Keratinocyte (primary cell): ENCODE measurements around the gene TNFRSF6B. TPM values are rescaled to one million over a fixed set of nuclear protein-coding genes. Genes with fewer than 3 reads are reported as not detected.
A peak's percentile ranks its signal among the peaks of the same experiment; 100 is the strongest.

Experiments used
- DNase-seq: peaks from one replicate; pipeline ENCODE4 v3.0.0-alpha.2; 2011; ENCODE audit warnings: low read depth, missing footprints, low spot score
- FAIRE-seq: peaks from 2 replicates; lab custom pipeline; 2011; peaks lifted over from hg19 to GRCh38; lab: Jason Lieb, UNC
- H2AFZ ChIP-seq: 2 replicates; pipeline ENCODE4 v1.6.0; 2012; ENCODE audit warnings: low read length, control low read depth, inconsistent platforms; ENCODE audit not compliant: control insufficient read depth
- H3K27ac ChIP-seq: 2 replicates; pipeline ENCODE4 v1.5.1; 2011; ENCODE audit warnings: low read length; ENCODE audit not compliant: control insufficient read depth, insufficient read depth
- H3K27me3 ChIP-seq: 3 replicates; pipeline ENCODE4 v1.6.0; 2011; ENCODE audit warnings: low read length; ENCODE audit not compliant: control insufficient read depth, insufficient read depth; ENCODE audit errors: extremely low read depth
- H3K36me3 ChIP-seq, 2 experiments: 2 replicates in 1 of 2; 3 replicates in 1 of 2; pipeline ENCODE4 v1.5.1; 2011; ENCODE audit warnings: low read length in 2 of 2, mild to moderate bottlenecking in 1 of 2; ENCODE audit not compliant: control insufficient read depth in 2 of 2, insufficient read depth in 2 of 2; ENCODE audit errors: extremely low read depth in 1 of 2
- H3K4me1 ChIP-seq: 3 replicates; pipeline ENCODE4 v1.5.1; 2011; ENCODE audit warnings: low read length; ENCODE audit not compliant: control insufficient read depth, insufficient read depth; ENCODE audit errors: extremely low read depth
- H3K4me2 ChIP-seq: 3 replicates; pipeline ENCODE4 v1.6.0; 2011; ENCODE audit warnings: low read depth, low read length; ENCODE audit not compliant: control insufficient read depth, insufficient read depth; ENCODE audit errors: extremely low read depth
- H3K4me3 ChIP-seq, 3 experiments: fragments of 200-600 bp in 1 of 3; sonication (generic) in 1 of 3; 2 replicates in 2 of 3; 3 replicates in 1 of 3; pipeline ENCODE4 v1.5.1; 2011 to 2016; ENCODE audit warnings: low read length in 3 of 3, mild to moderate bottlenecking in 3 of 3, control low read depth in 2 of 3, inconsistent platforms in 1 of 3, low read depth in 1 of 3, mixed read lengths in 1 of 3, mixed run types in 1 of 3, moderate library complexity in 1 of 3; ENCODE audit not compliant: control insufficient read depth in 2 of 3, insufficient read depth in 2 of 3; ENCODE audit errors: extremely low read depth in 1 of 3
- H3K79me2 ChIP-seq: 2 replicates; pipeline ENCODE4 v1.6.0; 2012; ENCODE audit warnings: low read length; ENCODE audit not compliant: control insufficient read depth, insufficient read depth
- H3K9ac ChIP-seq: 3 replicates; pipeline ENCODE4 v1.6.0; 2011; ENCODE audit warnings: low read length; ENCODE audit not compliant: control insufficient read depth, insufficient read depth; ENCODE audit errors: extremely low read depth
- H3K9me1 ChIP-seq: 3 replicates; pipeline ENCODE4 v1.6.0; 2011; ENCODE audit warnings: low read length; ENCODE audit not compliant: control insufficient read depth, insufficient read depth; ENCODE audit errors: extremely low read depth
- H3K9me3 ChIP-seq: 2 replicates; pipeline ENCODE4 v1.5.1; 2012; ENCODE audit warnings: low read depth, low read length; ENCODE audit not compliant: control insufficient read depth
- H4K20me1 ChIP-seq: 3 replicates; pipeline ENCODE4 v1.6.0; 2011; ENCODE audit warnings: low read length; ENCODE audit not compliant: control insufficient read depth, insufficient read depth; ENCODE audit errors: extremely low read depth
- EZH2 ChIP-seq: IDR thresholded peaks from one replicate; pipeline ENCODE4 v1.6.1; 2012; ENCODE audit warnings: inconsistent platforms, mild to moderate bottlenecking, low read length, moderate library complexity
- dilution Hi-C: fragments of 300-500 bp; cut with MboI; formaldehyde crosslinking; loops from one replicate; pipeline ENCODE4 v1.7.0; 2020; ENCODE audit warnings: low sequenced_read_pairs; ENCODE audit not compliant: extremely low pct_ligation_motif_present
- polyA plus RNA-seq, 5 experiments: library from polyadenylated mRNA; depleted of rRNA in 3 of 5; stranded (reverse) in 3 of 5; stranded (forward) in 1 of 5; unstranded in 1 of 5; fragments of >200 nt; gene quantifications; 1 replicate in 1 of 5; 2 replicates in 3 of 5; 3 replicates in 1 of 5; pipeline versions ENCODE4 v1.2.1 to v1.2.3, GENCODE V29; 2011 to 2012; ENCODE audit warnings: missing spikeins in 2 of 5, low read depth in 1 of 5, low replicate concordance in 1 of 5
- TF ChIP-seq, protein P1 (sequence below), 3 experiments: IDR thresholded peaks in 1 of 3; conservative IDR thresholded peaks in 1 of 3; optimal IDR thresholded peaks in 1 of 3; 2 replicates in 2 of 3; 3 replicates in 1 of 3; pipeline versions ENCODE3 to v1.5.1; 2011; ENCODE audit warnings: low read length in 3 of 3, mild to moderate bottlenecking in 3 of 3, moderate library complexity in 2 of 3, control low read depth in 1 of 3, inconsistent platforms in 1 of 3; ENCODE audit not compliant: insufficient read depth in 2 of 3; ENCODE audit errors: extremely low read depth in 1 of 3

TNFRSF6B gene
- polyA plus RNA-seq, 1 donor (not counting 4 experiments of a cell fraction or from before 2014, with no cell fraction given), result 51.9 TPM

DNA sequence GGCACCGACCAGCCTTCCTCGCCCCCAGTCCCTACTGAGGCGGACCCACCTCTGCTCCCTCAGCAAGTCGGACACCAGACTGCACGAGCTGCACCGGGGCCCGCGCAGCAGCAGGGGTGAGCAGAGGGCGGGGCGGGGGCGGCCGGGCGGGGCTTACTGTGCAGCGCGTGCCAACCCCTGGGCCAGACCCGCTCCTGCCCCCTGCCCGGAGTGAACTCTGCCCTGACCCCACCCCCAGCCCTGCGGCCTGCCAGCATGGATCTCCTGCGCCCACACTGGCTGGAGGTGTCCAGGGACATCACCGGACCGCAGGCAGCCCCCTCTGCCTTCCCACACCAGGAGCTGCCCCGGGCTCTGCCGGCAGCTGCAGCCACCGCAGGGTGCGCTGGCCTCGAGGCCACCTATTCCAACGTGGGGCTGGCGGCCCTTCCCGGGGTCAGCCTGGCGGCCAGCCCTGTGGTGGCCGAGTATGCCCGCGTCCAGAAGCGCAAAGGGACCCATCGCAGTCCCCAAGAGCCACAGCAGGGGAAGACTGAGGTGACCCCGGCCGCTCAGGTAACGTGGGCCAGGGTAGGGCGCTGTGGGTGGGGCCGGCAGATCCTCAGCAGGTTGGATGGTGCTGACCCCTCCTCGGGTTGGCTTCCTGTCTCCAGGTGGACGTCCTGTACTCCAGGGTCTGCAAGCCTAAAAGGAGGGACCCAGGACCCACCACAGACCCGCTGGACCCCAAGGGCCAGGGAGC, 41.7 kb downstream of the TNFRSF6B start:
- H3K4me2 ChIP-seq, result peak overlapping the region; percentile 10
- no peak for DNase-seq

DNA sequence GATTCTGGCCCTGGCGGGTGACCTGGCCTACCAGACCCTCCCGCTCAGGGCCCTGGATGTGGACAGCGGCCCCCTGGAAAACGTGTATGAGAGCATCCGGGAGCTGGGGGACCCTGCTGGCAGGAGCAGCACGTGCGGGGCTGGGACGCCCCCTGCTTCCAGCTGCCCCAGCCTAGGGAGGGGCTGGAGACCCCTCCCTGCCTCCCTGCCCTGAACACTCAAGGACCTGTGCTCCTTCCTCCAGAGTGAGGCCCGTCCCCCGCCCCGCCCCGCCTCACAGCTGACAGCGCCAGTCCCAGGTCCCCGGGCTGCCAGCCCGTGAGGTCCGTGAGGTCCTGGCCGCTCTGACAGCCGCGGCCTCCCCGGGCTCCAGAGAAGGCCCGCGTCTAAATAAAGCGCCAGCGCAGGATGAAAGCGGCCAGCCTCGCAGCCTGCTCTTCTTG, 42.3 kb downstream of the TNFRSF6B start:
- peaks cover 30% of the 10 kb centered on the region for H3K4me1 ChIP-seq
- H3K27ac ChIP-seq, result no peak overlapping the region
- peaks cover 17 to 22% of the 10 kb centered on the region in 2 experiments for H3K36me3 ChIP-seq
- no peak overlapping the region for H3K4me3 ChIP-seq
- no peak for TF ChIP-seq EZH2
- TF ChIP-seq, protein P1, sequence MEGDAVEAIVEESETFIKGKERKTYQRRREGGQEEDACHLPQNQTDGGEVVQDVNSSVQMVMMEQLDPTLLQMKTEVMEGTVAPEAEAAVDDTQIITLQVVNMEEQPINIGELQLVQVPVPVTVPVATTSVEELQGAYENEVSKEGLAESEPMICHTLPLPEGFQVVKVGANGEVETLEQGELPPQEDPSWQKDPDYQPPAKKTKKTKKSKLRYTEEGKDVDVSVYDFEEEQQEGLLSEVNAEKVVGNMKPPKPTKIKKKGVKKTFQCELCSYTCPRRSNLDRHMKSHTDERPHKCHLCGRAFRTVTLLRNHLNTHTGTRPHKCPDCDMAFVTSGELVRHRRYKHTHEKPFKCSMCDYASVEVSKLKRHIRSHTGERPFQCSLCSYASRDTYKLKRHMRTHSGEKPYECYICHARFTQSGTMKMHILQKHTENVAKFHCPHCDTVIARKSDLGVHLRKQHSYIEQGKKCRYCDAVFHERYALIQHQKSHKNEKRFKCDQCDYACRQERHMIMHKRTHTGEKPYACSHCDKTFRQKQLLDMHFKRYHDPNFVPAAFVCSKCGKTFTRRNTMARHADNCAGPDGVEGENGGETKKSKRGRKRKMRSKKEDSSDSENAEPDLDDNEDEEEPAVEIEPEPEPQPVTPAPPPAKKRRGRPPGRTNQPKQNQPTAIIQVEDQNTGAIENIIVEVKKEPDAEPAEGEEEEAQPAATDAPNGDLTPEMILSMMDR (optimal IDR thresholded peaks at IDR 0.05 in 1 of 3, IDR thresholded peaks at IDR 0.05 in 1 of 3, conservative IDR thresholded peaks at IDR 0.05 in 1 of 3; ENCODE audit: extremely low read depth in 1 of 3, insufficient read depth in 2 of 3, low read length in 3 of 3), result no peak
- DNase-seq (no peak), FAIRE-seq (no peak)
- no peak overlapping the region for H3K4me2 ChIP-seq
- no peak overlapping the region for H2AFZ ChIP-seq
- no peaks in the 10 kb centered on the region for H3K27me3 ChIP-seq
- H4K20me1 ChIP-seq, result no peaks in the 10 kb centered on the region
- no peak overlapping the region for H3K9ac ChIP-seq
- H3K9me3 ChIP-seq, result no peaks in the 10 kb centered on the region
- H3K9me1 ChIP-seq, result no peaks in the 10 kb centered on the region
- no peaks in the 10 kb centered on the region for H3K79me2 ChIP-seq
- dilution Hi-C loops, result no loop called here

More for the DNA sequence above, 41.7 kb downstream of the TNFRSF6B start:
- H2AFZ ChIP-seq, result no peak overlapping the region
- no peaks in the 10 kb centered on the region for H3K9me1 ChIP-seq
- no peak overlapping the region for H3K9ac ChIP-seq
- no peaks in the 10 kb centered on the region for H3K27me3 ChIP-seq
- no peak for TF ChIP-seq EZH2
- FAIRE-seq, result no peak
- no peak overlapping the region for H3K27ac ChIP-seq
- dilution Hi-C loops, result no loop called here
- H3K4me1 ChIP-seq, result peaks cover 30% of the 10 kb centered on the region
- H3K36me3 ChIP-seq, result peaks cover 16 to 28% of the 10 kb centered on the region in 2 experiments
- H4K20me1 ChIP-seq, result no peaks in the 10 kb centered on the region
- no peaks in the 10 kb centered on the region for H3K79me2 ChIP-seq
- H3K4me3 ChIP-seq, result no peak overlapping the region
- no peaks in the 10 kb centered on the region for H3K9me3 ChIP-seq
